Panc1 (cell line): ENCODE data around the gene TNFAIP8L3. TPM values are rescaled to one million over a fixed set of nuclear protein-coding genes. Genes with fewer than 3 reads are reported as not detected.

Experiments used
- ATAC-seq: fragments of 200-7000 bp; cut with Tn5 transposase; 2 replicates; pipeline ENCODE4 v1.9.1; 2020; ENCODE audit warnings: mild to moderate bottlenecking, moderate library complexity
- BruUV-seq: library from RNA; stranded (reverse); fragments of 400-500 nt; replicated peaks from 2 replicates; lab custom pipeline; 2021; lab: Mats Ljungman, UMichigan
- CTCF ChIA-PET: fragments of 300-600 bp; sonication (Branson Sonifier 250); formaldehyde crosslinking; loops from one replicate; lab custom pipeline; 2022; ENCODE audit warnings: antibody characterized with exemption; lab: Charles Lee
- POLR2A ChIA-PET: fragments of 300-600 bp; sonication (Branson Sonifier 250); formaldehyde crosslinking; loops from one replicate; lab custom pipeline; 2022; ENCODE audit warnings: antibody characterized with exemption; lab: Charles Lee
- DNase-seq: peaks from one replicate; pipeline ENCODE4 v3.0.0-alpha.2; 2010; ENCODE audit warnings: low read depth, low spot score
- H3K27ac ChIP-seq: 2 replicates; pipeline ENCODE4 v1.5.1; 2011; ENCODE audit warnings: mild to moderate bottlenecking, low read length, inconsistent platforms
- H3K27me3 ChIP-seq: fragments of 200-500 bp; sonication (Bioruptor generic); 2 replicates; pipeline ENCODE4 v1.6.0; 2014; ENCODE audit warnings: low read length, inconsistent platforms; ENCODE audit not compliant: control insufficient read depth, insufficient read depth
- H3K36me3 ChIP-seq: fragments of 200-500 bp; sonication (Bioruptor generic); 2 replicates; pipeline ENCODE4 v1.5.1; 2014; ENCODE audit warnings: inconsistent platforms, mild to moderate bottlenecking, low read length, moderate library complexity; ENCODE audit not compliant: control insufficient read depth, insufficient read depth
- H3K4me1 ChIP-seq: 2 replicates; pipeline ENCODE4 v1.5.1; 2011; ENCODE audit warnings: inconsistent platforms, mild to moderate bottlenecking, low read length, moderate library complexity; ENCODE audit not compliant: control insufficient read depth, insufficient read depth
- H3K4me3 ChIP-seq, 2 experiments: 2 replicates each; pipeline ENCODE4 v1.5.1; 2011 to 2012; ENCODE audit warnings: low read depth in 2 of 2, low read length in 2 of 2, mild to moderate bottlenecking in 2 of 2, inconsistent platforms in 1 of 2, moderate library complexity in 1 of 2
- H3K9me3 ChIP-seq: fragments of 200-500 bp; sonication (Bioruptor generic); 2 replicates; pipeline ENCODE4 v1.5.1; 2014; ENCODE audit warnings: low read depth, mild to moderate bottlenecking, inconsistent platforms, low read length, moderate library complexity; ENCODE audit not compliant: control insufficient read depth, insufficient read depth
- CTCF ChIP-seq: fragments of 450-650 bp; IDR thresholded peaks from 2 replicates; pipeline ENCODE4 v1.5.1; 2017; ENCODE audit warnings: mild to moderate bottlenecking
- POLR2AphosphoS5 ChIP-seq: IDR thresholded peaks from 2 replicates; pipeline ENCODE4 v1.6.1; 2012; ENCODE audit warnings: mild to moderate bottlenecking, low read depth, low read length, moderate library complexity
- REST ChIP-seq, 2 experiments: IDR thresholded peaks; 2 replicates each; pipeline ENCODE4 v1.6.1; 2011 to 2012; ENCODE audit warnings: low read depth in 2 of 2, control low read depth in 1 of 2, low read length in 1 of 2, mild to moderate bottlenecking in 1 of 2, moderate library complexity in 1 of 2; ENCODE audit not compliant: insufficient read depth in 1 of 2
- SIN3A ChIP-seq: IDR thresholded peaks from 2 replicates; pipeline ENCODE4 v1.6.1; 2012; ENCODE audit warnings: low read depth, mild to moderate bottlenecking, low read length, moderate library complexity, borderline replicate concordance; ENCODE audit not compliant: insufficient read depth
- TCF7L2 ChIP-seq: IDR thresholded peaks from 2 replicates; pipeline ENCODE4 v1.6.1; 2011; ENCODE audit warnings: mild to moderate bottlenecking, low read depth, low read length, inconsistent platforms
- in situ Hi-C: cut with HindIII; loops from 2 replicates; pipeline ENCODE4 v1.10.0; 2016; ENCODE audit warnings: low sequenced_read_pairs, low pct_unique_long_range_greater_than_20kb
- intact Hi-C: fragments of 100-400 bp; cut with micrococcal nuclease; formaldehyde crosslinking; loops from one replicate; pipeline ENCODE4 v1.10.0; 2022; ENCODE audit not compliant: unreplicated experiment
- total RNA-seq: library from RNA; stranded (reverse); gene quantifications from one replicate; pipeline ENCODE4 v1.2.1, GENCODE V29; 2021; ENCODE audit not compliant: unreplicated experiment

The TNFAIP8L3 gene
- total RNA-seq, 1 experiment from 2014 or later = 1.0 TPM

- Histone ChIP-seq H3K9me3 (no peaks in the 10 kb centered on the region), H3K36me3 (no peaks in the 10 kb centered on the region), H3K27ac (no peak overlapping the region), H3K27me3 (peaks cover 21% of the 10 kb centered on the region), H3K4me1 (no peaks in the 10 kb centered on the region), H3K4me3 (no peak overlapping the region)
- DNase-seq (no peak), ATAC-seq (no peak)
- in situ Hi-C loops (no loop called here), intact Hi-C loops (no loop called here)
- POLR2A ChIA-PET = no interaction called here
- CTCF ChIA-PET = interaction anchor here (0.6 kb wide), 1 partner anchor 62 kb away, joined by 5 read pairs; no protein-coding TSS in a partner anchor
- TF ChIP-seq TCF7L2 = no peak
- TF ChIP-seq POLR2AphosphoS5 = no peak
- TF ChIP-seq SIN3A = no peak
- no peak for TF ChIP-seq CTCF
- TF ChIP-seq REST (IDR thresholded peaks at IDR 0.05; ENCODE audit: insufficient read depth in 1 of 2, low read depth in 2 of 2, low read length in 1 of 2) = no peak
- BruUV-seq = no TSS peak
These were observed 6.2 kb upstream of the TNFAIP8L3 start for GRCh38 chr15:51100785-51101489.

- no peaks in the 10 kb centered on the region for H3K9me3 ChIP-seq
- H3K27me3 ChIP-seq = peaks cover 28% of the 10 kb centered on the region
- POLR2A ChIA-PET = no interaction called here
- TF ChIP-seq SIN3A (no peak), REST (IDR thresholded peaks at IDR 0.05; ENCODE audit: insufficient read depth in 1 of 2, low read depth in 2 of 2, low read length in 1 of 2) (no peak), CTCF (no peak), POLR2AphosphoS5 (no peak), TCF7L2 (no peak)
- in situ Hi-C loops = no loop called here
- no peak overlapping the region for H3K27ac ChIP-seq
- H3K4me1 ChIP-seq = no peaks in the 10 kb centered on the region
- no peak for DNase-seq
- intact Hi-C loops = no loop called here
- BruUV-seq = no TSS peak
- CTCF ChIA-PET = no interaction called here
- ATAC-seq = no peak
- no peak overlapping the region for H3K4me3 ChIP-seq
- no peaks in the 10 kb centered on the region for H3K36me3 ChIP-seq
These were observed 4.5 kb upstream of the TNFAIP8L3 start for GRCh38 chr15:51099185-51099584.
